Skin epidermis (tissue), 12 donors: ENCODE measurements around the gene ZMAT2.
"Not testable (repeated sequence)": the region's sequence is repeated elsewhere in the genome, so short reads cannot be mapped to it uniquely, and the experiment has no call there.

ENCODE experiments used
- H3K27ac ChIP-seq, 21 experiments: fragments of 200-600 bp; sonication (generic) in 11 of 21; one replicate each; pipeline ENCODE4 v1.5.0; 2020; ENCODE audit warnings: mild to moderate bottlenecking in 3 of 21, inconsistent platforms in 2 of 21, moderate library complexity in 2 of 21
- H3K4me3 ChIP-seq, 7 experiments: fragments of 200-600 bp; sonication (generic) in 2 of 7; one replicate each; pipeline ENCODE4 v1.5.0; 2020; ENCODE audit warnings: inconsistent platforms in 2 of 7, mild to moderate bottlenecking in 2 of 7, moderate library complexity in 1 of 7

Gene ZMAT2

GRCh38 chr5:140696891-140697492 lies 3.3 kb upstream of the ZMAT2 start:
- H3K27ac ChIP-seq: no peak overlapping the region
- H3K4me3 ChIP-seq: no peak overlapping the region

- no peak overlapping the region for H3K4me3 ChIP-seq
- no peak overlapping the region for H3K27ac ChIP-seq
These were observed 7.6 kb downstream of the ZMAT2 start for GRCh38 chr5:140707812-140708211.

DNA sequence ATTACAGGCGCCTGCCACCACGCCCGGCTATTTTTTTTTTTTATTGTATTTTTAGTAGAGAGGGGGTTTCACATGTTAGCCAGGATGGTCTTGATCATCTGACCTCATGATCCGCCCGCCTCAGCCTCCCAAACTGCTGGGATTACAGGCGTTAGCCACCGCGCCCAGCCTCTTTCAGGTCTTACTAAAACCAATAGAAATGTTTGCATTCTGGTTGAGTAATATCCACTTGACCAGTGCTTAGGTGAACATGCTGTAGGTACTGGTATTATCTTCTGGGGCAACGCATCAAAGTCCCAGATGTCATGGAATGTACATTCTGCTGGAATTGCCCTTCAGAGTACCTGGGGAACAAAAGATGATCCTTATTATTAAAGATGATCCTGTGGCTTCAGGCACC lies 8.5 kb downstream of the ZMAT2 start:
- H3K27ac ChIP-seq, H3K4me3 ChIP-seq: not testable (repeated sequence)

DNA sequence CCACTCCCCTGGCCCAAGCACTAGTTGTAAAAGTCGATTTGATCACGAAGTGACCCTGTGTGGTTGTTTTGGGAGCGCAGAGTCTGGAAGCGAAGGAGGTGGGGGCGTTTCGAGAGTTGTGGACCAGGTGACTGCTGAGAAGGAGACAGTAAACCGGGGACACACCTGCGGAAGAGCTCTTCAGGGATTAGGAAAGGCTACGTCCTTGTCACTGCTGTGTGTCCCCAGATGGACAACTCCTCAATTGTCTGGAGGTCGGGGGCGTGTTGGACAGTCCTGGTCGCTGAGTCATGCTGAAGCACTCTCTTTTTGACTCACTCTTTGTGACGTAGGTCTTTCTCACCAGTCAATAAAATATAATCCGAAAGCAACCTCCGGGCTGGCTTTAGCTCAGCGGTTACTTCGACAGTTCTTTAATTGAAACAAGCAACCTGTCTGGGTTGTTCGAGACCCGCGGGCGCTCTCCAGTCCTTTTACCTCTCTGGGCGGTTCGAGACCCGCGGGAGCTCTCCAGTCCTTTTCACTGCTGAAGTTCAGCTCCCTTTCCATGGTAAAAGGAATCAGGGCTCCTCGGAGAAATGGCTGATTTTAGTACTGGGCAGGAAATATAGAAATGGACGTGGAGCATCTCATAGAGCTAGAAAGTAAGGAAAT lies 10.8 kb downstream of the ZMAT2 start:
- peak overlapping the region; percentile 12 to 91 (median 83) for H3K27ac ChIP-seq
- peak overlapping the region; percentile 49 to 80 (median 58) for H3K4me3 ChIP-seq

DNA sequence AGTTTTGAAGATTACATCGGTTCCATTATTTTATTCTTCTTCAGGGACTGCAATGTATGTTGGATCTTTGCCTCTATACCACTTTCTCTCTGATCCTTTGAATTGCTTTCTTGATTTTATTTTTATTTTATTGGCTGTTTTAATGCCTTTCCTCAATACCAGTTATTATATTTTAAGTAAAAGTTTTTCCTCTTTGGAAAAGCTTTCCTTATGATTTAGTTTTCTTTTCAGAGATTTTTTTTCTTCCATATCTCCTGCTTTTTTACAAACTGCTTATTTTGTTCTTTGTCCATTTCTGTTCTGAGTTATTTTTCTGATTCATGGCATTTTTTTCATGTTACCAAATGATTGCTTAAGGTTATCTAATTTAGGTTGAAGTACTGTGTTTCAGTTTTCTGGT lies 11.5 kb downstream of the ZMAT2 start:
- Histone ChIP-seq H3K4me3 (peak overlapping the region in 2 of 7 experiments; percentile 58 to 80), H3K27ac (peak overlapping the region in 3 of 21 experiments; percentile 82 to 90 (median 83))

- no peak overlapping the region for H3K4me3 ChIP-seq
- H3K27ac ChIP-seq: no peak overlapping the region
These were observed 13.4 kb downstream of the ZMAT2 start for GRCh38 chr5:140713562-140714094.

- not testable (repeated sequence) for H3K4me3 ChIP-seq, H3K27ac ChIP-seq
These were observed 16.0 kb downstream of the ZMAT2 start for GRCh38 chr5:140716238-140716637.

DNA sequence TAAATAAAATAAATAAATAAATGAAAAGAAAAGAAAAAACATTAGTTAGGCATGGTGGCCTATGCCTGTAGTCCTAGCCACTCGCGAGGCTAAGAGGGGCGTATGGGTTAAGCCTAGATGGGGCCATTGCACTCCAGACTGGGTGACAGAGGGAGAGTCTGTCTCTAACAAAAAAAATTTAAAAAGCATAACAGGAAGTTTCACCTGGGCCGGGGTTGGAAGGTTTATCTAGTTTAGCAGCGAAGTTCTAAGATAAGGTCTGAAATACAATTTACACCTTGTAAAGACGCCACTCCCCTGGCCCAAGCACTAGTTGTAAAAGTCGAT lies 18.0 kb downstream of the ZMAT2 start:
- Histone ChIP-seq H3K27ac (no peak overlapping the region), H3K4me3 (no peak overlapping the region)

DNA sequence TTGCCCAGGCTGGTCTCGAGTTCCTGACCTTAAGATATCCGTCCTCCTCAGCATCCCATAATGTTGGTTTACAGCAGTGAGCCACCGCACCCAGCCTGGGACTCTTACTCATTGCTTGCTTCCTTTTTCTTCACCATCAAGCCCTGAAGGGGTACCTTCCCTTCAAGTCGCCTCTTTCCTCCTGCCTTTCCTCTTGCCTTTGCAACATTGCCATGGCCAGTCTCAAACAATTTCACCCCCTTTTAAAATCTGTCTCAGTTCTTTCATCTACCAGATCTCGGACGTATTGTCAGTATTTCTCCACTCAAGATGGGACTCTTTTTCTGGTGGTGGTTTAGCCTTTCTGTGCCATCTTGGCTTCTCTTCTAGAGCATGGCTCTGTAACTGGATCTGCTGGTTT lies 20.5 kb downstream of the ZMAT2 start:
- not testable (repeated sequence) for H3K27ac ChIP-seq, H3K4me3 ChIP-seq

DNA sequence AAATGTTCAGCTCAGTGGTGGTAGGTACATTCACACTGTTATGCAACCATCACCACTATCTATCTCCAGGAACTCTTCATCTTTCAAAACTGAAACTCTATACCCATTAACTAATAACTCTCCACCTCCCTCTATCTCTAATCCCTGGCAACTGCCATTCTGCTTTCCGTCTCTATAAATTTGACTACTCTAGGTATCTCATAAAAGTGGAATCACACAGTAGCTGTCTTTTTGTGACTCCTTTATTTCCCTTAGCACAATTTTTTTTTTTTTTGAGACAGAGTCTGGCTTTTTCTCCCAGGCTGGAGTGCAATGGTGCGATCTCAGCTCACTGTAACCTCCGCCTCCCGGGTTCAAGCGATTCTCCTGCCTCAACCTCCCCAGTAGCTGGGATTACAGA lies 21.1 kb downstream of the ZMAT2 start:
- H3K4me3 ChIP-seq, H3K27ac ChIP-seq: not testable (repeated sequence)

DNA sequence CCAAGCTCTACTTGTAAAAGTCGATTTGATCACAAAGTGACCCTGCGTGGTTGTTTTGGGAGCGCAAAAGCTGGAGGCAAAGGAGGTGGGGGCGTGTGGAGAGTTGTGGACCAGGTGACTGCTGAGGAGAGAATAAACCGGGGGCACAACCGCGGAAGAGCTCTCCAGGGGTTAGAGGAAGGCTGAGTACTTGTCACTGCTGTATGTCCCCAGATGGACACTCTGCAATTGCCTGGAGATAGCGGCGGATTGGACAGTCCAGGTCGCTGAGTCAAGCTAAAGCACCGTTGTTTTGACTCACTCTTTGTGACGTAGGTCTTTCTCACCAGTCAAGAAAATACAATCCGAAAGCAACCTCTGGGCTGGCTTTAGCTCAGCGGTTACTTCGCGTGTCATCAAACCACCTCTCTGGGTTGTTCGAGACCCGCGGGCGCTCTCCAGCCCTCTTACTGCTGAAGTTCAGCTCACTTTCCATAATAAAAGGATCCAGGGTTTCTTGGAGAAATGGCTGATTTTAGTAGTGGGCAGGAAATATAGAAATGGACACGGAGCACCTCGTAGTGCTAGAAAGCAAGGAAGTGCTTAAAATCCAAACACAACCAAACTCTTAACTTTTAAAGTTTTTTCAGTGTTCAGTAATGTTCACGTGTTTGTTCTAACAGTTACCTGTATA lies 25.7 kb downstream of the ZMAT2 start:
- Histone ChIP-seq H3K27ac (no peak overlapping the region), H3K4me3 (peak overlapping the region in 1 of 7 experiments; percentile 2)

GRCh38 chr5:140733098-140733497 lies 32.9 kb downstream of the ZMAT2 start:
- H3K27ac ChIP-seq: no peak overlapping the region
- no peak overlapping the region for H3K4me3 ChIP-seq

- H3K4me3 ChIP-seq: no peak overlapping the region
- H3K27ac ChIP-seq: no peak overlapping the region
These were observed 34.1 kb downstream of the ZMAT2 start for GRCh38 chr5:140734354-140734753.

GRCh38 chr5:140737486-140737885 lies 37.2 kb downstream of the ZMAT2 start:
- Histone ChIP-seq H3K27ac (no peak overlapping the region), H3K4me3 (no peak overlapping the region)

GRCh38 chr5:140741967-140742366 lies 41.7 kb downstream of the ZMAT2 start:
- no peak overlapping the region for H3K27ac ChIP-seq

GRCh38 chr5:140753561-140753960 lies 53.3 kb downstream of the ZMAT2 start:
- Histone ChIP-seq H3K27ac (no peak overlapping the region), H3K4me3 (no peak overlapping the region)

More at GRCh38 chr5:140741967-140742366, 41.7 kb downstream of the ZMAT2 start:
- no peak overlapping the region for H3K4me3 ChIP-seq
